Pancreas (tissue), 10 donors: ENCODE data around the gene TUBGCP2. TPM values are rescaled to one million over a fixed set of nuclear protein-coding genes. Genes with fewer than 3 reads are reported as not detected.
A peak's percentile ranks its signal among the peaks of the same experiment; 100 is the strongest.

Experiments
- ATAC-seq, 4 donors: fragments of 200-7000 bp; cut with Tn5 transposase; one replicate each; pipeline versions ENCODE4 v1.8.0 to v1.9.1; 2020; ENCODE audit warnings: mild to moderate bottlenecking in 4 of 4, moderate library complexity in 4 of 4
- DNase-seq, 6 donors: peaks; one replicate each; pipeline ENCODE4 v3.0.0-alpha.2; 2020
- FAIRE-seq: peaks from 2 replicates; lab custom pipeline; 2012; peaks lifted over from hg19 to GRCh38; lab: Jason Lieb, UNC
- H3K27ac ChIP-seq, 4 donors: fragments of 200-600 bp; sonication (generic); 1 replicate in 3 of 4; 2 replicates in 1 of 4; pipeline versions ENCODE4 v1.5.0 to v1.8.0; 2020
- H3K27me3 ChIP-seq, 4 donors: fragments of 200-600 bp; one replicate each; pipeline ENCODE4 v1.8.0; 2021
- H3K36me3 ChIP-seq, 3 donors: fragments of 200-600 bp; sonication (generic) in 1 of 3; one replicate each; pipeline versions ENCODE4 v1.5.0 to v1.8.0; 2020 to 2021
- H3K4me1 ChIP-seq, 3 donors: fragments of 200-600 bp; one replicate each; pipeline ENCODE4 v1.8.0; 2021
- H3K4me3 ChIP-seq, 4 donors: fragments of 200-600 bp; sonication (generic) in 2 of 4; one replicate each; pipeline versions ENCODE4 v1.5.0 to v1.8.0; 2020 to 2021
- H3K9me3 ChIP-seq, 4 donors: fragments of 200-600 bp; one replicate each; pipeline ENCODE4 v1.8.0; 2021
- WGBS, 2 donors: extraction: QIAGEN DNeasy Blood & Tissue Kit; methylation state at CpG; one replicate each; pipeline ENCODE4 v1.1.7; 2013; 5-methylcytosine and 5-hydroxymethylcytosine counted together
- intact Hi-C, 3 donors: fragments of 100-400 bp; cut with DNase I; formaldehyde crosslinking; loops; one replicate each; pipeline versions ENCODE4 v1.11.1 to v1.14.2; 2022
- polyA plus RNA-seq, 2 donors: library from polyadenylated mRNA; stranded (reverse); fragments of 200-250 nt; gene quantifications; one replicate each; pipeline ENCODE4 v1.2.3, GENCODE V29; 2013
- total RNA-seq, 6 donors: library from RNA; stranded (reverse); fragmentation: NEBNext Ultra II Directional in 4 of 6; extraction: Animal tissue kit (Norgen Biotek cat#: 25700) in 4 of 6; gene quantifications; one replicate each; pipeline versions ENCODE4 v1.2.1 to v1.2.4, GENCODE V29; 2021 to 2023
- TF ChIP-seq, protein P1 (sequence below), 4 donors: fragments of 200-600 bp; sonication (generic) in 3 of 4; IDR thresholded peaks; one replicate each; pipeline versions ENCODE4 v1.5.0 to v1.8.0; 2021; ENCODE audit warnings: antibody characterized with exemption in 4 of 4
- donor health status: healthy with polysubstance abuse.
- donor health status: DM: no; HTN: no; CAD: no; lungs with moderate emphysema.
- donor health status: DM: no; HTN: no; CAD: no.
- donor health status: control.
- donor health status: control.
- donor health status: Bipolar disorder and iron deficiency.
- donor health status: DM: yes; HTN: yes; CAD: no.
- donor health status: DM: no; HTN: no; CAD: no.
- donor health status: DM: no; HTN: no; CAD: no.
- donor health status: DM: yes; HTN: yes; CAD: no.

TUBGCP2 gene
- total and polyA plus RNA-seq, 8 donors, result 23.5 to 161 (median 29.3) TPM

DNA sequence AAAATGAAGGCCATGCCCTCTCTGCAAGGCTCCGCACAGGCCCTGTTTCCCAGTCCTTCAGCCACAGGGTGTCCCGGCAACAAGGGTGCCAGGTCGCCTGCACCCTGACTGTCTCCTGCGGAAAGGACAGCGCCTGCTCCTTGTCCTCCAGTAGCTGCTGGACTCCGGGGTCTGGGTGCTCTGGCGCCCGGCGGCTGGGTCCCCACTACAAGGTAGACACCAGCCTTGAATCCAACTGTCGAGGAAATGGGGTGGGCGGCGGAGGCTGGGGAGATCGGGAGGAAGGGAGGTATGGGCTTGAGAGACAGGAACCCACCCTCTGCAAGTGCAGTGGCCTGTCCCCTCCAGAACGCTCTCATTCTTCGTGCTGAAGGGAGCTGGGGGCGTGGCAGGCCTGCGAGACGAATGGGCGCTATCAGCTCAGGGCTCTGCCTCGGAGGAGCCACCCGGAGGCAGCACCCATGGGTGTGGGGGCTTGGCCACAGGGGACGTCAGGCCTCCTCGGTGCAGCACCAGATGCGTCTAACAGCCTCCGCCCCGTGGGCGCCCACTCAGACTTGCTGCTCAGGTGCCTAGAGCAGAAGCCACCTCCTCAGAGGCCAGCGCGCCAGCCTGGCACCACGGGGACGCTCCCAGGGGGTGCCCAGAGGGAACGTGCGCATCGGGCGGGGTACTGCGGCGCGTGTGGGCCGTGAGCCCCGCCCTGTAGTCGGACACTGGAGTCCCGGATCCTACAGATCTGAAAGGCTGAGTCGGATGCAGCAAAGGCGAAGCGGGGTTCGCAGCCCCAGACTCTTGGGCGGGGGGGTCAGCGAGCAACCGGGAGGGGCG, 47.6 kb downstream of the TUBGCP2 start:
- H3K4me3 ChIP-seq, result peak overlapping the region; percentile 40 to 89 (median 70)
- H3K27ac ChIP-seq, result peak overlapping the region in 3 of 4 donors; percentile 80 to 88 (median 83)
- no peaks in the 10 kb centered on the region for H3K36me3 ChIP-seq
- 18 to 27% methylated on average over 36 to 50 of the region's 50 CpGs for WGBS, 2 donors
- H3K4me1 ChIP-seq, result peaks cover 0 to 26% (median 12%) of the 10 kb centered on the region in 3 donors
- H3K27me3 ChIP-seq, result no peaks in the 10 kb centered on the region
- intact Hi-C loops, result no loop called here
- H3K9me3 ChIP-seq, result no peaks in the 10 kb centered on the region
- TF ChIP-seq, protein P1, sequence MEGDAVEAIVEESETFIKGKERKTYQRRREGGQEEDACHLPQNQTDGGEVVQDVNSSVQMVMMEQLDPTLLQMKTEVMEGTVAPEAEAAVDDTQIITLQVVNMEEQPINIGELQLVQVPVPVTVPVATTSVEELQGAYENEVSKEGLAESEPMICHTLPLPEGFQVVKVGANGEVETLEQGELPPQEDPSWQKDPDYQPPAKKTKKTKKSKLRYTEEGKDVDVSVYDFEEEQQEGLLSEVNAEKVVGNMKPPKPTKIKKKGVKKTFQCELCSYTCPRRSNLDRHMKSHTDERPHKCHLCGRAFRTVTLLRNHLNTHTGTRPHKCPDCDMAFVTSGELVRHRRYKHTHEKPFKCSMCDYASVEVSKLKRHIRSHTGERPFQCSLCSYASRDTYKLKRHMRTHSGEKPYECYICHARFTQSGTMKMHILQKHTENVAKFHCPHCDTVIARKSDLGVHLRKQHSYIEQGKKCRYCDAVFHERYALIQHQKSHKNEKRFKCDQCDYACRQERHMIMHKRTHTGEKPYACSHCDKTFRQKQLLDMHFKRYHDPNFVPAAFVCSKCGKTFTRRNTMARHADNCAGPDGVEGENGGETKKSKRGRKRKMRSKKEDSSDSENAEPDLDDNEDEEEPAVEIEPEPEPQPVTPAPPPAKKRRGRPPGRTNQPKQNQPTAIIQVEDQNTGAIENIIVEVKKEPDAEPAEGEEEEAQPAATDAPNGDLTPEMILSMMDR (IDR thresholded peaks at IDR 0.05), result no peak
- peak; percentile 54 to 89 (median 67) for DNase-seq
- peak; percentile 24 to 55 (median 30) for ATAC-seq
- FAIRE-seq, result no peak

DNA sequence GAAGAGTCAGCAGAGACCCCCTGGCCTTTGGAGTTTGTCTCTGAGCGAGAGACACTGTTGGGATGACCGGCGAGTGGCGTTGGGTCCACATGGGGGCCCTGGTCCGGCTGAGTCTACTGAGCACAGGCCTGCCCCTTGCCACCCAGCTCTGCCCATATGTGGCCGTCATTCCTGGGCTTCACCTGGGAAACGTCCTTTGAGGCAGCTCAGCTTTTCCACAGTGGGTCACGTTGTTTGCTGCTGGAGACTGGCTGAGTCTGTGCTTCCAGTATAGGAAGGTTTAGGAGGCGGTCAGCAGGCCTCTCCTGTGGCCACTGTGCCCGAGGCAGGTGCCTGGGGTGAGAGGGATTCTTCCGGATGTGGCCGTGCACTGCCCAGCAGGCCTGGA, 49.1 kb downstream of the TUBGCP2 start:
- no peaks in the 10 kb centered on the region for H3K27me3 ChIP-seq
- peak overlapping the region in 2 of 4 donors; percentile 41 to 50 for H3K27ac ChIP-seq
- 81 to 89% methylated on average over 12 of the region's 12 CpGs for WGBS, 2 donors
- no peaks in the 10 kb centered on the region for H3K36me3 ChIP-seq
- no peak for FAIRE-seq
- intact Hi-C loops, result no loop called here
- H3K9me3 ChIP-seq, result no peaks in the 10 kb centered on the region
- no peak for ATAC-seq
- DNase-seq, result no peak
- no peak overlapping the region for H3K4me3 ChIP-seq
- H3K4me1 ChIP-seq, result peaks cover 0 to 26% (median 12%) of the 10 kb centered on the region in 3 donors
- TF ChIP-seq, protein P1 (IDR thresholded peaks at IDR 0.05), result no peak

DNA sequence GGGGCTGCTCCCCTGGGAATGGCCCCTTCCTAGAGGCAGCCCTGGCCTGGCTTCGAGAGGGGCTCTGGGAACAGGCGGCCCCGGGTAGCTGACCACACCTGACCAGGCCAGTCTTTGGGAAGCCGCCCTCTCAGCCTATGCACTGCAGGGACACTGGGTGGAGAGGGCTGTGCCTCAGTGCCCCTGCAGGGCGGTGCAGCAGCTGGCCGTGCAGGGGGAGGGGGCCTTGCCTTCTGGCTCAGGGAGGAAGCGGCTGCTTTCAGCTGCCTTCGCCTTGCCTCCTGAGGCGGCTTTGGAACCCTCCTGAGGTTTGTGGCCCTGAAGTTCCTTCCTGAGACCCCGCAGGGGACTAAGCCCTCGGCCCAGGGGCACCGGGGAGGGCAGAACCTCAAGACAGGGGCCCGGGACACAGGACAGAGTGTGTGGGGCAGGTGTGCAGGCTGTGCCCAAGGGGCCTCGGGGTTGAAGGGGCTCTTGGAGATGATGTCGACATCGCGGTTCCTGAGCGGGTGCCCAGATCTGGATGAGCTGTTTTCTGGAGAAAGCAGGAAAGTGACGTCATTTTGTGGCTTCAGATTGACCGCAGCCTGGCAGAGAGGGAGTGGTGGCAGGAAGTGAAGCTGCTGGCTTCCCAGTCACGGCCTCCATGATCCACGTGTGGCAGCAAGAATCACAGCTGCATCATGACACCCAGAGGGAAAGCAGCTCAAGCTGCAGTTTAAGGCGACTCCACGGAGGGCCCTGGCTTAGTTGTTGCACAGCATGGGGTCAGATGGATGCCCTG, 49.7 kb downstream of the TUBGCP2 start:
- Histone ChIP-seq H3K27ac (peak overlapping the region; percentile 42 to 80 (median 64)), H3K4me1 (peaks cover 0 to 26% (median 12%) of the 10 kb centered on the region in 3 donors), H3K27me3 (no peaks in the 10 kb centered on the region), H3K9me3 (no peaks in the 10 kb centered on the region), H3K36me3 (no peaks in the 10 kb centered on the region), H3K4me3 (no peak overlapping the region)
- DNase-seq (peak in 2 of 6 donors; percentile 30 to 78), ATAC-seq (peak in 2 of 4 donors; percentile 2 to 11), FAIRE-seq (no peak)
- intact Hi-C loops, result no loop called here
- TF ChIP-seq, protein P1 (IDR thresholded peaks at IDR 0.05), result no peak
- WGBS, 2 donors, result 82 to 88% methylated on average over 24 of the region's 24 CpGs

GRCh38 chr10:133258066-133258817, 50.4 kb downstream of the TUBGCP2 start:
- DNase-seq, result peak; percentile 59 to 89 (median 73)
- no peaks in the 10 kb centered on the region for H3K9me3 ChIP-seq
- peak; percentile 41 to 63 (median 44) for ATAC-seq
- 46 to 49% methylated on average over 21 of the region's 21 CpGs for WGBS, 2 donors
- H3K36me3 ChIP-seq, result no peaks in the 10 kb centered on the region
- peak overlapping the region in 2 of 4 donors; percentile 29 to 40 for H3K4me3 ChIP-seq
- intact Hi-C loops, result no loop called here
- H3K4me1 ChIP-seq, result peaks cover 0 to 26% (median 12%) of the 10 kb centered on the region in 3 donors
- peak overlapping the region; percentile 42 to 80 (median 64) for H3K27ac ChIP-seq
- FAIRE-seq, result no peak
- TF ChIP-seq, protein P1 (IDR thresholded peaks at IDR 0.05), result no peak
- no peaks in the 10 kb centered on the region for H3K27me3 ChIP-seq
